GM12872 (cell line): ENCODE measurements around the gene SMYD3.

ENCODE experiments used
- TF ChIP-seq, protein P1 (sequence below): IDR thresholded peaks from 3 replicates; pipeline ENCODE4 v1.5.1; 2011; ENCODE audit warnings: low read depth, mild to moderate bottlenecking, low read length, moderate library complexity; ENCODE audit not compliant: insufficient read depth

Gene SMYD3

DNA sequence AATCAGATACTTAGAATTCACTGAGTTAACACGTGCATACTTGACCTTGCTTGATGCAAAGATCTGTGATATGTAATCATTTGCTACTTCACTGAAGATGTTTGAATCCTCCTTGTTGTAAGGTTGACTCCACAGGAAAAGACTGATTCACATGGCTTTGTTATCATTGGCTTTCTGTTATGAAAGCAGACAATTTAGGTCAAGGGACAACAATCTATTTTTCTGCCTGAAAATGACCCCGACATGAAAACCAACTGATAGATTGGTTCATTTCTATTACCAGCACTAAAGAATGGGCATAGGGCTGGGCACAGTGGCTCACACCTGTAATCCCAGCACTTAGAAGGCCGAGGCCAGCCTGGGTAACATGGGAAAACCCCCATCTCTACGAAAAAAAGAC is 546.9 kb downstream of the SMYD3 start:
- TF ChIP-seq, protein P1, sequence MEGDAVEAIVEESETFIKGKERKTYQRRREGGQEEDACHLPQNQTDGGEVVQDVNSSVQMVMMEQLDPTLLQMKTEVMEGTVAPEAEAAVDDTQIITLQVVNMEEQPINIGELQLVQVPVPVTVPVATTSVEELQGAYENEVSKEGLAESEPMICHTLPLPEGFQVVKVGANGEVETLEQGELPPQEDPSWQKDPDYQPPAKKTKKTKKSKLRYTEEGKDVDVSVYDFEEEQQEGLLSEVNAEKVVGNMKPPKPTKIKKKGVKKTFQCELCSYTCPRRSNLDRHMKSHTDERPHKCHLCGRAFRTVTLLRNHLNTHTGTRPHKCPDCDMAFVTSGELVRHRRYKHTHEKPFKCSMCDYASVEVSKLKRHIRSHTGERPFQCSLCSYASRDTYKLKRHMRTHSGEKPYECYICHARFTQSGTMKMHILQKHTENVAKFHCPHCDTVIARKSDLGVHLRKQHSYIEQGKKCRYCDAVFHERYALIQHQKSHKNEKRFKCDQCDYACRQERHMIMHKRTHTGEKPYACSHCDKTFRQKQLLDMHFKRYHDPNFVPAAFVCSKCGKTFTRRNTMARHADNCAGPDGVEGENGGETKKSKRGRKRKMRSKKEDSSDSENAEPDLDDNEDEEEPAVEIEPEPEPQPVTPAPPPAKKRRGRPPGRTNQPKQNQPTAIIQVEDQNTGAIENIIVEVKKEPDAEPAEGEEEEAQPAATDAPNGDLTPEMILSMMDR: no peak

DNA sequence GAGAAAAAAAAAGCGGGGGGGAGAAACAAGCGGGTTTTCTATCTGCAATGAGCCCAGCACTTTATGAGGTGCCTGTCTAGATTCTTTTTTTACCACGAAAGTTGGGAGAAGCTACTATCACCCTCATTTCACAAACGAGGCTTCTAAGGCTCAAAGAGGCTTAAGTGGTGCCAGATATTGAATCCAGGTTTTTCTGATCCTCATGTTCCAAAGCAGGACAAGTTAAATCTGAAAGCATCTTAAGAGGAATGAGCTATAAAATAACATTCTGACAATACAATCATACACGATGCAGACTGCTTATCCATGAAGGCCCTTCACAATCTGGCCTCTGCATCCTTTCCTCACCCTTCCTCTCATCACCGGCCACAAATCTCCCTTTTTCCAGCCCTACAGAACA is 549.1 kb downstream of the SMYD3 start:
- TF ChIP-seq, protein P1: no peak

DNA sequence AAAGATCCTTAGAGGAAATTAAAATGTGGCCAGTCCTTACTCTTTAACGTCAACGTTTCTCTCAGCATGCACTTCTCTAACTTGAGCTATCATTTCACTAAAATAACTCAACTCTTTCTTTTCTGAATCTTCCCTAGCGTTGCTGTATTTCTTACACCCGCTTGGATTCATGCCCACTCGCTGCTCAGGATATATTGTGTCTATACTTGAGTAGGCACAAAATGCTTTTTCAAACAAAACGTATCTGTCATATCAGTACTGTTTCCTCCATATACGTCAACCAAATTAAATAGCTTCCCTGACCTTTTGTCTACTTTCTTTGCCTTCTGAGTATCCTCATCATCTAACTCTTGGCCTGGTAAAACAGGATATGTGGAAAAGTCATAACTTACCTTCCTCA is 549.7 kb downstream of the SMYD3 start:
- TF ChIP-seq, protein P1: no peak

DNA sequence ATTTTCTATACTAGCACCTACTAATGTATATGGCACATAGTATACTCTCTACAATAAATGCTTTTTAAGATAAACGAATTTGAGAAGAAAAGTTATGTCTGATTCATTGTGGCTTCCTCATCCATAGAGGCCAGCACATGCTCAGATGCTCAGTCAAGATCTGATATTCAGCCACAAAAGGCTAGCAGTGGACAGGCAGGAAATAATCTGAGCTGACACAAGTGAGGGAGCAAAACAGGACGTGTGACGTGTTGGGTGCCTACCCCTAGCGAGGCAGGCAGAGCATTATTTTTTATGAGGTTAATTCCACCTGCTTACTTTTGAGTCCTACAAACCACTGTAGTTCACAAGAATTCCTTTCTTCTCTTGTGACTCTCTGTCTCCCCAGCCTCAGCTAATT is 550.9 kb downstream of the SMYD3 start:
- TF ChIP-seq, protein P1: no peak

DNA sequence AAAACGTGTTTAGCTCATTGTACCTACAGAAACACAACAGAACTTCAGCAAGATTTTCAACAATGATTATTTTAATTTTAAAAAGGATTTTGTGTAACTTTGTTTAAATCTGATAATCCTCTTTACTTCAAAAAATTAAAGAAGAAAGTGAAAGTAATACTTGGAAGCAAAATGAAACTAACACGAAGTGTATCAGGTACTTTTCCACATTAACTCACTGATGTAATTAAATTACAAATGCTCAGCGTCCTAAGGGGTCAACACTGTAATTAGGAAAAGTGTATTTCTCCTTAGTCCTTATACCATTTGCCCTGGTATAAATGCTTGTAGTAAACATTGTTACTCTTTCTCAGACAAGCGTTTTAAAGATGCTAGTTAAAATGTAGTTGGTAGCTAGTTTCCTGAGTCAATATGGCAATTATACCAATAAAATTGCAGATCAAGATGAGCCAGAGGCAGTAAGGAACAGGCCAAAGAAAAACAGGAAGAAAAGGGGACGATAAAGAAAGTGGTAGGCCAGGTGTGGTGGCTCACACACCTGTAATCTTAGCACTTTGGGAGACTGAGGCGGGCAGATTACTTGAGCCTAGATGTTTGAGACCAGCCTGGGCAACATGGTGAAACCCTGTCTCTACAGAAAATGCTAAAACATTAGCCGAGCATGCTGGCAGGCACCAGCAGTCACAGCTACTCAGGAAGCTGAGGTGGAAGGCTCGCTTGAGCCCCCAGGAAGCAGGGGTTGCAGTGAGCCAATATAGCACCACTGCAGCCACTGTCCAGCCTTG is 553.0 kb downstream of the SMYD3 start:
- TF ChIP-seq, protein P1: no peak

DNA sequence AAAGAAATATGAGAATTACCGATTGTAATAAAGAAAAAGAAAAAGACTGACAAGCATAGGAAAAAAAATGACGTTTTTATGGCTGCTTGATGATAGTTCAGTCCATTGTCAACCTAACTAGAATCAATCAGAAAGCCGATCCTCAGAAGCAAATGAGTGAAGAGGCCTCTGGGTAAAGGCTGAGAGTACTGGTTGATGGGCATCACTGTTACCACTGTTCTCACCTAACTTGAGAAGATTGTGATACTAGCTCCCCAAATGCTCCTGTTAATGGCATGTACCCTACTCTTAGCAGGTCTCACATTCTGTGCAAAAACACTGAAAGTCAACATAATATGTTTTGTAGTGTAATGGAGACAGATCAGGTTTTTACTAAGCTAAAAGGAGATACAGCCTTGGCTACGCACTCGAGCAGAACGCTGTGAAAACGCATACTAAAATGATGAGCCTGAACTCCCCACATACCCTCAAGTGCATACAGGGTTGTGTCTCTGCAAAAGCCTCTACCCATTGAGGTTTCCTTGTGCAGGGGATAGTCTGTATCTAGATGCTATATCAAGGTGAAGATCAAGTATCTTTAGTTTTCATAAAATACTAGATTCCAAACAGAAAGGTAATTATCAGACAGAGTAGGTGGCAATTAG is 554.6 kb downstream of the SMYD3 start:
- TF ChIP-seq, protein P1: no peak

DNA sequence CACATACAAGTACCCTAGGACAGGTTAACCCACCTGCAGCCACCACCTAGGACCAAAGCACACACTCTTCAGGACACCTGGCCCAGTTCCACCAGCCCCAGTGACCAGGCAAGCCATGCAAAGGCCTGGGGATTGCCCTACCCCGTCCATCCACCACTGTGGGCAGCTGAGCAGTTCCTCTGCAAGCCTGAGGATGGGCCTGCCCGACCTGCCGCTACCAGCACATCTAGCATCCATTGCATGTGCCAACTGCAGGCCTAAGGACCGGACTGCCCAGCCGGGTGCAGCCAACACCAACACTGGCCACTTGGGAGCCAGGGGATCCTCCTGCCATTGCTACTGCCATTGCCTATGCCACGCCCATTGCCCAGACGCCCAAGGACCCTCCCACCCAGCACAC is 558.3 kb downstream of the SMYD3 start:
- TF ChIP-seq, protein P1: no peak
